GM19467 (cell line): ENCODE results near the gene CCDC160.
"Not testable (repeated sequence)": the region's sequence is repeated elsewhere in the genome, so short reads cannot be mapped to it uniquely, and the experiment has no call there.

Experiments
- ATAC-seq: cut with Tn5 transposase; IDR thresholded peaks from one replicate; pipeline ENCODE4 v1.9.1; 2021; ENCODE audit warnings: mild to moderate bottlenecking, moderate library complexity; ENCODE audit not compliant: unreplicated experiment

CCDC160 gene

DNA sequence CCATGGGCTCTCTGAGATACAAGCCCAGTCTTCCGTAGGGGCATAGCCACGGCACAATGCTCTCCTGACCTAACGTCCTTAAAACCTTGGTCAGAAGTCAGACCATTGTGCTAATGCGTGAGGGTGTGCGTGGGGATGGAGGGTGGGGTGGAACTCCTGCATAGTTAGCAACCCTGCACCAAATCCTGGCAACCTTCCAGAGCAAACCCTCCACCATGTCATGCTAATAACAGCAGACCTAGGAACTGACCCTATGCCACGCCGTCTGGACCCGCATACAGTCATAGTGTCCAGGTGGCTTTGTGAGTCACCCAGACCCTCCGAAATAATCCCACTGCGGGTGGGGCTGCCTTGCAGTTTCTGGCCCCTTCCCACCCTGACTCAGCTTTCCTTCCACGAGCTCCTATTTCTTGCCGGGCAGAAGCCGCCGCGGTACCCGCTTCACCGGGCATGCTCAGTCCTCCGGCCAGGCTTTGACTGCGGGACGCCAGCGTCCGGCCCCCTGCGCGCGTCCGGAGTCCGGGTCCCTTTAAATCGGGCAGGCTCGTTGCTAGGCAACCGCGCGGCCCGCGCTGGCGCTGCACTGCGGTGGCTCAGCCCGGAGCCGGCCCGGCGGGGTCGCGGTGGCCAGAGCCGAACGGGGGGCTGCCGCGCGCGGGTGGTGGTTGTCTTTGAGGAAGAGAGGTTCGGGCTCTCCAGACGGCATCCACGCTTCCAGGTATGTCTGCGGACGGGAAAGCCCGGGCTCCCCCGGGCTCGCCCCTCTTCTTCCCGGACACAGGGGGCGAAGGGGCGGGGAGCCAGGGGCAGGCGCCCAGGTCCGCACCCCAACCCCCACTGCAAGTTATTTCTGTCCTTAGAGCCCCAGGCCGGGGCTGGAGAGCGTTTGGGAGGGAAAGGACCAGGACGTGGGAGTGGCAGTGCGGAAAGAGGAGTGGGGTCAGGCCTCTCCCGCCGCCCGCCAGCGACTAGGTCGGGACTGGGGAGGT, at the start of gene CCDC160:
Gene CCDC160, plus strand, starts transcription at position 557 of the 989 bp plus-strand sequence. CDS start 7,619 bp downstream, outside the sequence.
- no peak for ATAC-seq

DNA sequence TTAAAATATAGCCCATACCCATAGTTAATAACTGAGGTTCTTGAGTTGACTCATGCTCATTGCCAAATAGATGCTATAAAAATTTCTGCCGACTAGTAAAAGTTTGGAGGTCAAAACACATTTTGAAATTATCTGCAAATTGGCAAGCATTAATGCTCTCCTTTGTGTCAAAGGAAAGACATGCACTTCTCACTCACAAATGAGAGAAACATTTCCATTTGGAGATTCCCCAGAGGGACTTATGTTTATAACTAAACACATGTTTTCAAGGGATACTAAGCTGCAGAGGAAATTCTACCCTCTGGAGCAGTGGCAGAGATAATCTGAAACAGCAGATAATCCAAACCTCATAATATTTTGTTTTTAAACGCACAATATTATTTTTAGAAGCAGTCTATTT, 45.7 kb upstream of the CCDC160 start:
- no peak for ATAC-seq

GRCh38 chrX:134194915-134195314, 42.1 kb upstream of the CCDC160 start:
- no peak for ATAC-seq

DNA sequence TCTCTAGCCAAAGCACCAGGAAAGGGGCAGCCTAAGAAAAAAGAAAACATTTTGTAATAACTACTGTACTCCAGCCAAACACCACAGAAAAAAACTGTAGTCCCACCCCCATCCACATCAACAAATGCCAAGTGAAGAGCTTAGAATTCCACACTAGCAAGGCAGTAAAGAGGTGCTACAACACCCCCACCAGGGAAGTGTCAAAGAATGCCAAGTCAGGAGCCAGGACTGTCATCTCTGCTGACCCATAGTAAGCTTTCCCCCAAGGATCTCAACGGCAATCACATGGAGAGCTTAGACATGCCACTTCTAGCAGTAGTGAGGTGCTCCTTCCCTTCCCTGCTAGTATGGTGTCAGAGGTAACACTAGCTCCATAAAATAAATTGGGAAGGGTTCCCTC, 34.4 kb upstream of the CCDC160 start:
- no peak for ATAC-seq

DNA sequence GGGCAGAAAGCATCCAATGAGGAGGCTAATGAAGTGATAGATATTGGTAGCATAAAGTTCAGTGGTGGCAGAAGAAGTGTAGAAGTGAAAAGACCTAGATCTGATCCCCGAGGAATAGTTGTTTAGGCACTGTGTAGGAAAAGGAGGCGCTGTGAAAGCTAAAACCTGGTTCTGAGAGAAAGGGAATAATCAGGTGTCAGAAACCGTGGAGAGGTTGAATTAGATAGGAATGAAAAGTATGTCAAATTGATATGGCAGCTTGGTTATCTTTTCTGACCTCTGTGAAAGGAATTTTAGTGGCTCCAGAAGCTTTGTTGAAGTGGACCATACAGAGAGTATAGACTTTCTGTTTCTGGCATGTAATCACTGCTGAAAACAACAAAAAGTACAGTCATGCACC, 30.8 kb upstream of the CCDC160 start:
- no peak for ATAC-seq

- ATAC-seq = no peak
These were observed 26.5 kb upstream of the CCDC160 start for GRCh38 chrX:134210465-134210864.

DNA sequence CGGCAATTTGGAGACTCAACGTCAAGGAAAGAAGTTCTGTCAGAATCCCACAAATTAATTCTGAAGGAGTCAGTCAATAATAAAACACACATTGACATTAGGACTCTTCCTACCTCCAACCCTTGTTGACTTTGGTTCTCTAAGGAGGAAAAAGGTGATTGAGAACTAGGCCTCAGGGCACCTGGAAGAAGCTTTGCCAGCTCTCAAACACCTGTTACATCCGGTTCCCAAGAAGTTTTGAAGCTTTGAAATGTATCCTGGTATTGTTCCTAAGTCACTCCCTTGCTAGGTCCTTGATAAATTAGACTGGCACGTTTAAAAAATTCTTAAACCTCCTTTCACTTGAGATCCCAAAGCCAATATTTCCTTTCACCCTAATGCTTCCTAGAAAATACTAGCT, 1.7 kb upstream of the CCDC160 start:
- ATAC-seq = no peak

GRCh38 chrX:134238144-134238543, 1.2 kb downstream of the CCDC160 start:
- not testable (repeated sequence) for ATAC-seq

DNA sequence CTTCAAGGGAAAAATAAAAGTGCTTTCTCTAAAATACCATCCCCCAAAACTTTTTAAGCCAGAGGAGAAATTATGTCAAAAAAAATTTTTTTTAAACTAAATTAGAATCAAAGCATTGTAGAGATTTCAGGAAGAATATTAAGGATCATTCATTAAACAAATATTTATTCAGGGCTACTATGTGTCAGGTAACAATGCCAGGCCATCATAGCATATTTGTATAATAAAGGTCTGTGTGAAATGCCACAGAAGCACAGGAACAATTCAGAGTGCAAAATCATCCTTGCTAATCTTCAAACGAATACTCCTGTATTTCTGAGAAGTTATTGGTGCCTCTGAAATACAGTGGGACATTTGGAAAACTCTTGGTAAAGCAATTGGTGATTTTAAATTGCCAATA, 2.0 kb downstream of the CCDC160 start:
- ATAC-seq = no peak

DNA sequence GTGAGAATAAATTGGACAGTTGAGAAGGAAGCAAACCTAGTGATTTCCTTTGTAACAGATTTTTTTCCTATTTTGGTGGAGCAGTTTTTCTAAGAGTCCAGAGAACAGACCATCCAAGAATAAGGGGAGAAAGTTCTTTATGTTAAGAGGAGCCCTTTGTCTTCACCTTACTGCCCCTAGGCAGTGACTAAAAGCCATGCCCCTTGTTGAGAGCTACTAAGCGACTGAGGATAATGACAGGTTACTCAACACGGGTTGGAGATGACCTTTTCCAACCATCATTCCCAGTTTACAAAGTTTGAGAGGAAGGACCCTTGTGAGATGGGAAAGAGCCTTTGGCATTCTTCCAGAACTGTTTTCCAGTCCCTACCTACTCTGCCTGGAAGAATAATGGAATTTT, 3.2 kb downstream of the CCDC160 start:
- ATAC-seq = no peak

- ATAC-seq = no peak
These were observed 5.1 kb downstream of the CCDC160 start for GRCh38 chrX:134241960-134242619.

DNA sequence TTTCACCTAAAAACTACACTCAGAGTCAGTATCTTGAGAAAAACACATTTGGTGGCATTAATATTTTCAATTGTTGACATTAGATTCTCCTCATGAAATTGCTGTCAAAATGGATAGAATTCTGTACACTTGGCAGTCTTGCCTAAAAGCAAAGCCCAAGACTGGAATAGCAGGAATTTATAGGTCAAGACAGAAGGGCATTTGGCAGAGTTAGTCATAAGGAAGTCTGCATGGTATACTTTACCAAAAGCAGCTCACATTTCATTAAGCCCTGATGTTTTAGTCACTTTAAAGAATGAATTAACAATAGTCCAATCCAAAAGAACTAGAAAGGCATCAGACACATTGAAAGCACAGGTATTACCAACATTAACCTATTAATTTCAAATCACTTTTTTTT, 7.1 kb downstream of the CCDC160 start:
- no peak for ATAC-seq

DNA sequence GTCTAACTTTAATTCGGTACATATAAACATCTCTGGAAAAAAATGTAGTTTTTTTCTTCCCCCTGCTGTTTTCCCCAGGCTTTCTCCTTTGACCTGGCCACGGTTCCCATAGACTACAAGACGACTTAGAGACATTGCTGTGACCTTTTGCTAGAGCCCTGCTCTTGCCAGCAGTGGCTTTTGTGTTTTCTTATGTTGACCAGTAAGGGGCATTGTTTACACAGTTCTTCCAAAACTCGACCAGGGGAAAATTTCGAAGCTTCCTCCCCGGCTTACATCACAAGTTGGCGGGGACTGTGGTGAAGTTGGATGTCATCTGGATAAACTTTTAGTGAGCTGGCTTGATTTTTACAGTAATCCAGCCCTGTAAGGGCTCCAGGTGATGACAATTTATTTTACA, 9.3 kb downstream of the CCDC160 start:
- ATAC-seq = no peak

DNA sequence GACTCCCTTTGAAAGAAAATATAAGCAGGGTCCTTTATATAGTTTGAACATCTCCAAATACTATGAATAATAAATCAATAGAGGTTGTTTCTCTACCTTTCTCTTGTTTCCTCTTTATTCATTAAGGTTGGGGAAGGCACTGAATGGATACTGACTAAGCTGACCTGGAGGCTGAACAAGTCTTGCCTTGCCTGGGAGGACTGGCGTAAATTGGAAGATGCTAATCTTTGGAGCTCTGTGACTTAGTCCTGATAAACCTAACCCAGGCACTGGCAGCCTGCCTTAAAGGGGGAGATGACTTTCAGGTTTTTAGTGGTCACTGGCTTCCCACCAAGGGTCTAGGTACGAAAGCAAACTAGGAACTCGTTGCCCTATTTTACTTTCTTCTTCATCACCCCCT, 10.5 kb downstream of the CCDC160 start:
- ATAC-seq = no peak

- no peak for ATAC-seq
These were observed 12.3 kb downstream of the CCDC160 start for GRCh38 chrX:134249241-134249640.

DNA sequence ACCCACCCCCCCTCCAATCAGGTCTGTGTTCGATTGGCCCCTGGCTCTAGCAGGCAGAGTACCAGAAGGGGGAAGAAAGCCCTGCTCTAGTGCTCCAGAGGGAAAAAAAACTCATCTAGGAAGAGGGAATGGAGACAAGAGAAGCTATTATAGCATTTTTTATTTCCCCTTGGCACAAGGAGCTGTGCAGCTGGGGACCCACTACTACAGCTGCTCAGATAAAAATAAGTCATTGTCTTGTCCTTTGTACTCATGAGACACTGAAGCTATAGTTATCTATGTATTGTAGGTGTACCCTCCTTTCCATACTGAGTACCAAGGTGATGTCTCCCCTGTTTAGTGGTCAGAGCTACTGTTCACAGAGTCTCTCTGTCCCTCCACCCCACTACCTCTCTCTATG, 14.3 kb downstream of the CCDC160 start:
- no peak for ATAC-seq

GRCh38 chrX:134254511-134254910, 17.5 kb downstream of the CCDC160 start:
- no peak for ATAC-seq

- ATAC-seq = no peak
These were observed 18.6 kb downstream of the CCDC160 start for GRCh38 chrX:134255555-134255954.

- ATAC-seq = no peak
These were observed 19.7 kb downstream of the CCDC160 start for GRCh38 chrX:134256684-134257083.

GRCh38 chrX:134258202-134258601, 21.2 kb downstream of the CCDC160 start:
- ATAC-seq = no peak

- not testable (repeated sequence) for ATAC-seq
These were observed 49.0 kb downstream of the CCDC160 start for GRCh38 chrX:134285934-134286333.

GRCh38 chrX:134287346-134287745, 50.4 kb downstream of the CCDC160 start:
- no peak for ATAC-seq
